ENCODE measurements around the gene SMAD6. TPM values are rescaled to one million over a fixed set of nuclear protein-coding genes. Genes with fewer than 3 reads are reported as not detected.

The SMAD6 gene
- total and polyA plus RNA-seq, 10 of the 15 experiments (the other 5 are each of a cell fraction or from before 2014, with no cell fraction given): under 0.01 to 0.10 (median 0.03) TPM; not detected in 7

- TF ChIP-seq ELK1 (IDR thresholded peaks at IDR 0.05; ENCODE audit: low read depth, low read length): no peak
- no peak for TF ChIP-seq CHD1 (IDR thresholded peaks at IDR 0.05; ENCODE audit: low read depth, low read length)
- TF ChIP-seq POU2F2 (IDR thresholded peaks at IDR 0.05; ENCODE audit: borderline replicate concordance, low read depth, low read length): no peak
- no peak for TF ChIP-seq EED (IDR thresholded peaks at IDR 0.05; ENCODE audit: low read depth)
- TF ChIP-seq MEF2B (IDR thresholded peaks at IDR 0.05; ENCODE audit: partially characterized antibody, poor library complexity, severe bottlenecking): no peak
These were observed 20.6 kb upstream of the SMAD6 start (continued) for GRCh38 chr15:66681395-66681794.

GRCh38 chr15:66682246-66682645 lies 19.8 kb upstream of the SMAD6 start:
- H3K9ac ChIP-seq (ENCODE audit: control insufficient read depth, insufficient read depth, low read length): no peak overlapping the region
- no peaks in the 10 kb centered on the region for H3K36me3 ChIP-seq (ENCODE audit: control insufficient read depth in 2 of 2, insufficient read depth in 2 of 2, low read length in 1 of 2)
- no peaks in the 10 kb centered on the region for H3K4me1 ChIP-seq (ENCODE audit: control insufficient read depth, insufficient read depth, low read length)
- 56% methylated on average over 2 of the region's 2 CpGs for WGBS (ENCODE audit: insufficient coverage, insufficient replicate concordance, low lambda C conversion rate, missing lambda C conversion rate)
- FAIRE-seq (no peak), DNase-seq (ENCODE audit: low read depth, low spot score) (no peak), ATAC-seq (no peak)
- CTCF ChIA-PET: interaction anchor here (0.6 kb wide), 1 partner anchor 170 kb away, joined by 5 read pairs; no protein-coding TSS in a partner anchor
- POLR2A ChIA-PET: no interaction called here
- SMC1A ChIA-PET (ENCODE audit: uncharacterized antibody, unreplicated experiment): no interaction called here
- H3K27me3 ChIP-seq (replicated peaks in 1 of 2; ENCODE audit: control insufficient read depth in 2 of 2, insufficient read depth in 2 of 2, low read length in 1 of 2): no peaks in the 10 kb centered on the region
- intact Hi-C loops (cut with micrococcal nuclease; ENCODE audit: unreplicated experiment) (no loop called here), in situ Hi-C loops (cut with MboI) (no loop called here)
- BruUV-seq (replicated peaks): no TSS peak
- no peaks in the 10 kb centered on the region; the same call in 1 of the 3 replicates for H3K9me3 ChIP-seq (replicated peaks; ENCODE audit: control insufficient read depth, insufficient read depth, low read length)
- H2AFZ ChIP-seq (ENCODE audit: control insufficient read depth, low read depth, low read length): no peak overlapping the region
- H3K27ac ChIP-seq (ENCODE audit: control insufficient read depth, insufficient read depth): no peak overlapping the region
- RAD21 ChIA-PET (ENCODE audit: unreplicated experiment): no interaction called here
- TF ChIP-seq FOXM1 (IDR thresholded peaks at IDR 0.05; ENCODE audit: low read depth, low read length) (no peak), CBX3 (IDR thresholded peaks at IDR 0.05; ENCODE audit: borderline replicate concordance, low read depth) (no peak)
- no peak overlapping the region for H3K4me2 ChIP-seq (ENCODE audit: control insufficient read depth, insufficient read depth)
- no peak overlapping the region for H3K4me3 ChIP-seq
- no peaks in the 10 kb centered on the region for H3K79me2 ChIP-seq (ENCODE audit: control insufficient read depth, insufficient read depth, low read length)
- H4K20me1 ChIP-seq (ENCODE audit: control insufficient read depth, insufficient read depth): no peaks in the 10 kb centered on the region

Data from GM12878 (cell line).